ENCODE data around the gene APCDD1L.
"Not testable (repeated sequence)": the region's sequence is repeated elsewhere in the genome, so short reads cannot be mapped to it uniquely, and the experiment has no call there.

Gene APCDD1L

DNA sequence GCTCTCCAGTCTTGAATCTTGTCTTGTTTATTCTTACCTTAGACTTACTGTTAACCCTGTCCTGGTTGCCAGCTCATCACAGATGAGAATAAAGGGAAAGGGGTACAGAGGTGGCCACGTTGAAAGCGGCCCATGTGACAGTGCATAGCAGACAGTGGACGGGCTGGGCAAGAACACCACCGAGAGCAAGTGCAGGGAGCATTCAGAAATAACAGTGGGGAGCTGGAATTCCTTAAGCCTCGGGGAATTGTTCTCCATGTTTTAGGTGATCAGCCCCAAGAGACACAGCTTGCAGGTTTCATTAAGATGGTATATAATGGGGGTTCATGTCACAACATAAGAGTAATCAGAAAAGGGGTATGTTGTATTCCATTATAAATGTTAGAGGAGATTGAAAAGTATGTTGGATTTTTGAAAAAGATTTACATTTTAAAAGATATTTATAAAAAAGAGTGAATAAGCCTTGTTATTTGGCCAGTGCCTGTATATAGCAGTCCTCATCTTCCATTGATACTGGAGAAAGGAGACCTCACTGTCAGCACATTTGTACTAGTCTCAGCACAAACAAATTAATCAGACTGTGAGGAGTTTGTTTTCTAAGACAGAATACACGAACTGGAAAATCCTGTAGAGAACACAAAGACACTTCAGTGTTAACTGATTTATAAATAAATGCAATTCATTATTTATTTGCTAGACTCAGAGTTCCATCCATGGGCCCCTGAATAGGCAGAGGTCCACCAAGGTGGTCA is 90.8 kb downstream of the APCDD1L start:
- TF ChIP-seq, protein P1, sequence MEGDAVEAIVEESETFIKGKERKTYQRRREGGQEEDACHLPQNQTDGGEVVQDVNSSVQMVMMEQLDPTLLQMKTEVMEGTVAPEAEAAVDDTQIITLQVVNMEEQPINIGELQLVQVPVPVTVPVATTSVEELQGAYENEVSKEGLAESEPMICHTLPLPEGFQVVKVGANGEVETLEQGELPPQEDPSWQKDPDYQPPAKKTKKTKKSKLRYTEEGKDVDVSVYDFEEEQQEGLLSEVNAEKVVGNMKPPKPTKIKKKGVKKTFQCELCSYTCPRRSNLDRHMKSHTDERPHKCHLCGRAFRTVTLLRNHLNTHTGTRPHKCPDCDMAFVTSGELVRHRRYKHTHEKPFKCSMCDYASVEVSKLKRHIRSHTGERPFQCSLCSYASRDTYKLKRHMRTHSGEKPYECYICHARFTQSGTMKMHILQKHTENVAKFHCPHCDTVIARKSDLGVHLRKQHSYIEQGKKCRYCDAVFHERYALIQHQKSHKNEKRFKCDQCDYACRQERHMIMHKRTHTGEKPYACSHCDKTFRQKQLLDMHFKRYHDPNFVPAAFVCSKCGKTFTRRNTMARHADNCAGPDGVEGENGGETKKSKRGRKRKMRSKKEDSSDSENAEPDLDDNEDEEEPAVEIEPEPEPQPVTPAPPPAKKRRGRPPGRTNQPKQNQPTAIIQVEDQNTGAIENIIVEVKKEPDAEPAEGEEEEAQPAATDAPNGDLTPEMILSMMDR (IDR thresholded peaks at IDR 0.05; ENCODE audit: extremely low read depth, missing control alignments), result no peak
- no peak for DNase-seq (ENCODE audit: low spot score)

GRCh38 chr20:58421497-58421850 is 93.7 kb downstream of the APCDD1L start:
- TF ChIP-seq, protein P1 (IDR thresholded peaks at IDR 0.05; ENCODE audit: extremely low read depth, missing control alignments), result no peak

DNA sequence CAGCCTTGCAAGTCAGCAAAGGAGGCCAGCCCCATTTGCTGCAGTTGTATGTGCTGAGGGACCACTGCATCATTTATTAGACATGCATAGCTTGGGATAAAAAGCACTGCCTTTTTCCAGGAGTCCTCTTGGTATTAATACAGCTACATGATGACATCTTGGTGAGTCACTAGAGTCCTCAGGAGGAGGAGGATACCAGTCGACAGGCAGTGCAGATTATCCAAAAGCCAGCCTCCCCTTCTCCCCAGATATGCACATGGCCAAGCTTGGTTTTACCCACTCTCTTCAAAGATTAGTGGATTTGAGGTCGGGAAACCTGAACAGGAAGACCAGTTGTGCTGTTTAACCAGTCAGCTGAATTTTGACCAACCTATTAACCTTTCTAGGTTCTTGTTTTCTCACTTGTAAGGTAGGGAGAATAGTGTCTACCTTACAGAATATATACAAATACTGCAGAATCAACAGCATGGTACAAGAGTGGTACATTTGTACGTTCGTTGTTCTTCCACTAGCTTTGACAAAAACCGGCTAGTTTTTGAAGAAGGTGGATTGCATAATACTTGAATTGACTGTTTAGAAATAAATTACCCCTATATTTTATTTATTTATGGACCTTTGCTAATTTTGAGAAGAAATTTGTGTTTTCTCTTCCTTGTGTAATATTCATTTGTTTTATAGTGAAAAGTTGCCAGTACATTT is 94.3 kb downstream of the APCDD1L start:
- TF ChIP-seq, protein P1 (IDR thresholded peaks at IDR 0.05; ENCODE audit: extremely low read depth, missing control alignments), result no peak
- DNase-seq (ENCODE audit: low spot score), result no peak

More at GRCh38 chr20:58421497-58421850, 93.7 kb downstream of the APCDD1L start:
- DNase-seq (ENCODE audit: low spot score), result no peak

DNA sequence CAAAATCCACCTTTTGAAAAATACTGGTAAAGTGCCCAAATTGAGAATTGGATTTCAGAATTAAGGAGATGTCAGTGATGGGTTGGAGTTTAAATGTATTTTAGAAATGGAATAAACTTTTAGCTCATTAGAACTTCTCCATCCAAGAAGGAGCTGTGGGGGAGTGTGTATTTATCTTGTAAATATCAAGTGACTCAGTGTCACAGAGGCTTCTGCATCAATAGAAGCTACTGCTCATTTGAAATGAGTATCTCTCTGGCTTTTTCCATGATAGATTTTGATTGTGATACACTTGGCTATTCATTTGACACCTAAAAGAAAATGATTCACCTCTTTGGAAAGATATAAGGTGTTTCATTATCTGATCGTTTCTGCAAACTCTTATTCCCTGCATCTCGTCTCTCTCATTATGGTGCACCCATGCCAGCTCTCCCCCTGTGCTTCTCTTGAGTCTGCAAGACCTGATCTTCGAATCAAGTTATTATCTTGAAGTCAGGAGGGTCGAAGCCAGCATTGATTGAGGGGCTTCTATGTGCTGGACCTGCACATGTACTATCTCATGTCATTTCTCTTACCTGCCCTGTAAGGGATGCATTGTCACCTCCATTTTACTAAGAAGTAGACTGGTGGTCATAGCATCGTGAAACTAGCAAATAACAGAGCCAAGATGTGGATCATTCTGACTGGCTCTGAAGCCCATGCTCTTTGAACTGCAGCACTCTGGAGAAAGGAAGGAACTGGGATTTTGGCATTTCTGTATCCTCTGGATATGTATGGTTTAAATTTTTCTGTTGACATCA is 96.0 kb downstream of the APCDD1L start:
- DNase-seq (ENCODE audit: low spot score), result no peak

GRCh38 chr20:58417438-58417837 is 97.8 kb downstream of the APCDD1L start:
- no peak for DNase-seq (ENCODE audit: low spot score)
- TF ChIP-seq, protein P1 (IDR thresholded peaks at IDR 0.05; ENCODE audit: extremely low read depth, missing control alignments), result no peak

More for the DNA sequence above, 96.0 kb downstream of the APCDD1L start:
- TF ChIP-seq, protein P1 (IDR thresholded peaks at IDR 0.05; ENCODE audit: extremely low read depth, missing control alignments), result no peak

DNA sequence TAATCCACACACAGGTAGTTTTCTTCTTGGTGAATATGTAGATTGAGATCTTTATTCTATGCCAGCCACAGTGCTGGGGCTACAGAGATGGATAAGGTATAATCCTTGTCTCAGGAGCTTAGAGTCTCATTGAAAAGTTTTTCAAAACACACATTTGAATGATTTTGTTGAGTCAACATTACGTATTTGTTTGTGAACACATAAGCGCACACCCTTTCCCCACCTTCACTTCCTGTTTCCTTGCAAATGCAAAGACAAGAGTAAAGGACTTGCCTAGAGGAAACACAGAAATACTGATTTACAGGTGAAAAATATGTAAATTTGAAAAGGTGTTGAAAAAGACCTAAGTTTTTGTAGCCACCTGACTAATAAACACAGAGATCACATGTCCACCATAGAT is 98.4 kb downstream of the APCDD1L start:
- no peak for DNase-seq (ENCODE audit: low spot score)
- TF ChIP-seq, protein P1 (IDR thresholded peaks at IDR 0.05; ENCODE audit: extremely low read depth, missing control alignments), result no peak

DNA sequence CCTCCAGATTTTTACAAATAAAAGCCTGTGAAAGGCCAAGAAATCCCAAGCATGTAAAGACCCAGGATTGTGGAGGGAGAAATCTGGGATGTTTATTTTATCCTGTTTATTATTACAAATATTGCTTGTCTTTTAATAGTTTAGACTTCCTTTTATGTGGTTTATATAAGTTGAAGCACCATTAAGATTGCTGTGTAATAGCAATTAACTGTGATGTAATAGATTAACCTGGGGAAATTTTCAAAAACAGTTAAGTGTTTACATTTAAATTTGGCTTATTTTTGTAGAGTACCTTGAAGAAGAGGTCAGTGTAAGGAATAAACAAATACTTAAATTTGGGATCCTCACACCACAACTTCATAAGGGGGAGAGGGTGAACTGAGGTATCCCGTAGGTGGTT is 99.1 kb downstream of the APCDD1L start:
- TF ChIP-seq, protein P1 (IDR thresholded peaks at IDR 0.05; ENCODE audit: extremely low read depth, missing control alignments), result no peak

DNA sequence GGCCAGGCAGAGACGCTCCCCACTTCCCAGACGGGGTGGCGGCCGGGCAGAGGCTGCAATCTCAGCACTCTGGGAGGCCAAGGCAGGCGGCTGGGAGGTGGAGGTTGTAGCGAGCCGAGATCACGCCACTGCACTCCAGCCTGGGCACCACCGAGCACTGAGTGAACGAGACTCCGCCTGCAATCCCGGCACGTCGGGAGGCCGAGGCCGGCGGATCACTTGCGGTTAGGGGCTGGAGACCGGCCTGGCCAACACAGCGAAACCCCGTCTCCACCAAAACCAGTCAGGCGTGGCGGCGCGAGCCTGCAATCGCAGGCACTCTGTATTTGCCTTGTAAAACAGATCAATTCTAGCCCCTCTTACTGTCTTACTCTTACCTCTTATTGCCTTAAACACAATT is 100.4 kb downstream of the APCDD1L start:
- DNase-seq (ENCODE audit: low spot score), result not testable (repeated sequence)

More for the DNA sequence above, 99.1 kb downstream of the APCDD1L start:
- no peak for DNase-seq (ENCODE audit: low spot score)

GRCh38 chr20:58414216-58414615 is 101.0 kb downstream of the APCDD1L start:
- DNase-seq (ENCODE audit: low spot score), result not testable (repeated sequence)

Measured in GM20000 (cell line).